Transverse colon (tissue), 4 donors: ENCODE results near the gene DENND1A. TPM values are rescaled to one million over a fixed set of nuclear protein-coding genes. Genes with fewer than 3 reads are reported as not detected.

Source experiments
- DNase-seq: peaks from one replicate; pipeline ENCODE4 v3.0.0-alpha.2; 2019
- H3K27ac ChIP-seq, 4 donors: fragments of 200-600 bp; sonication (generic); 2 replicates each; pipeline ENCODE4 v1.5.1; 2016 to 2018; ENCODE audit warnings: inconsistent platforms in 4 of 4
- H3K27me3 ChIP-seq: fragments of 200-600 bp; sonication (generic); 2 replicates; pipeline ENCODE4 v1.5.1; 2017; ENCODE audit warnings: inconsistent platforms
- H3K36me3 ChIP-seq, 4 donors: fragments of 200-600 bp; sonication (generic); 2 replicates each; pipeline ENCODE4 v1.5.1; 2017 to 2019; ENCODE audit warnings: inconsistent platforms in 4 of 4
- H3K4me1 ChIP-seq, 4 donors: fragments of 200-600 bp; sonication (generic); 2 replicates each; pipeline ENCODE4 v1.5.1; 2017 to 2020; ENCODE audit warnings: inconsistent platforms in 4 of 4
- H3K4me3 ChIP-seq, 4 donors: fragments of 200-600 bp; sonication (generic); 1 replicate in 1 of 4; 2 replicates in 3 of 4; pipeline versions ENCODE4 v1.5.1 to v1.6.1; 2017 to 2019; ENCODE audit warnings: inconsistent platforms in 4 of 4
- H3K9me3 ChIP-seq, 2 donors: fragments of 200-600 bp; sonication (generic); 2 replicates each; pipeline ENCODE4 v1.5.1; 2017 to 2019; ENCODE audit warnings: inconsistent platforms in 2 of 2
- CTCF ChIP-seq, 5 experiments: fragments of 200-600 bp in 3 of 5; fragments of 450-650 bp in 2 of 5; sonication (generic) in 3 of 5; IDR thresholded peaks; 1 replicate in 2 of 5; 2 replicates in 3 of 5; pipeline ENCODE4 v1.5.1; 2016 to 2017; ENCODE audit warnings: antibody characterized with exemption in 5 of 5, inconsistent platforms in 3 of 5, mild to moderate bottlenecking in 2 of 5, moderate library complexity in 1 of 5
- EP300 ChIP-seq: sonication (generic); formaldehyde crosslinking; IDR thresholded peaks from one replicate; pipeline ENCODE4 v1.6.1; 2017; ENCODE audit warnings: antibody characterized with exemption, low read depth
- POLR2A ChIP-seq: fragments of 450-650 bp; IDR thresholded peaks from one replicate; pipeline ENCODE4 v1.6.1; 2016; ENCODE audit warnings: antibody characterized with exemption, mild to moderate bottlenecking, moderate library complexity
- POLR2AphosphoS5 ChIP-seq, 3 donors: sonication (generic); formaldehyde crosslinking; IDR thresholded peaks; one replicate each; pipeline ENCODE4 v1.6.1; 2016; ENCODE audit warnings: antibody characterized with exemption in 3 of 3
- WGBS, 2 donors: methylation state at CpG; one replicate each; pipeline ENCODE4 v1.1.5; 2018; ENCODE audit warnings: low coverage in 1 of 2; 5-methylcytosine and 5-hydroxymethylcytosine counted together
- in situ Hi-C, 4 donors: fragments of 200-750 bp; cut with MboI; loops; one replicate each; pipeline versions ENCODE4 v1.15.0 to v1.15.1; 2017; ENCODE audit warnings: low sequenced_read_pairs in 3 of 4, low pct_ligation_motif_present in 1 of 4, low pct_unique_long_range_greater_than_20kb in 1 of 4
- intact Hi-C: fragments of 100-400 bp; cut with DNase I; formaldehyde crosslinking; loops from one replicate; pipeline ENCODE4 v1.15.1; 2023; ENCODE audit warnings: low total_unique reads
- total RNA-seq, 4 donors: library from RNA; depleted of rRNA; stranded (reverse); fragments of >200 nt; gene quantifications; one replicate each; pipeline ENCODE4 v1.1.0, GENCODE V29; 2016

Gene DENND1A
- total RNA-seq, 4 donors from 2014 or later: 12.5 to 78.6 (median 40.0) TPM

- no peak for DNase-seq
- 91 to 95% methylated on average over 9 of the region's 9 CpGs for WGBS, 2 donors
- in situ Hi-C loops (no loop called here), intact Hi-C loops (no loop called here)
- H3K27ac ChIP-seq: no peak overlapping the region
- no peaks in the 10 kb centered on the region for H3K36me3 ChIP-seq
- no peaks in the 10 kb centered on the region for H3K9me3 ChIP-seq
- no peak for TF ChIP-seq EP300
- TF ChIP-seq POLR2AphosphoS5 (IDR thresholded peaks at IDR 0.05): no peak
- no peak for TF ChIP-seq POLR2A
- TF ChIP-seq CTCF (IDR thresholded peaks at IDR 0.05): no peak
- H3K4me3 ChIP-seq: no peak overlapping the region
- H3K27me3 ChIP-seq: no peaks in the 10 kb centered on the region
- peaks cover 0 to 15% (median 0%) of the 10 kb centered on the region in 4 donors for H3K4me1 ChIP-seq
Observed at GRCh38 chr9:123864251-123864650, 65.7 kb downstream of the DENND1A start.

DNA sequence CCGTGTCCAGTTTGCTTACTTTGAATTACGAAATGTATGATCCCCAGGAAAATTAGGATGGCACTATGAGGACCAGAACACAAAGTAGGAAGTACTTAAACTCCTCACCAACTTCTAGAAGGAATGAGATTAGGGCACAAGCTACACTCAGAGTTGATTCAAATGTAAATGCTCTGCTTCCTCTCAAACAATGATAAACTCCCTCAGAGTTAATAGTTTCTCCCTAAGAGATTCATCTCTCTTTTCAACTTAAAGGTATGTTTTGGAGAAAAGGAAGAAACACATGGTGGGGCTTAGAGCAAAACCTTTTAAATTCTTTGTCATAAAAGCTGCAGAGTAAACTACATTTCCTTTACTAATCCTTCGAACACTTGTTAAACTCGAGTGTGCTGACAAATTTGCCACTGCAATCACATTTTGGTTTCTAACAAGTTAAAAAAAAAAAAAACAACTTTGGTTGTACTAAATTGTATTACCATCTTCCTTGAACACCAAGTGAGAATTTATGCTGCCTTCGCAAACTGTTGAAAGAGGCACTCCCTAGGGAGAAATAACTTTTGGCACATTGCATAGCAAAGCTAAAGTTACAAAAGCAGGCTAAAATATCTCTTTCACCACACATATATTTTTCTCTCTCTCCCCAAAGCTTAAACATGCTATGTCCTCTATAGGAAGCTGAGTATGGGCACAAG is 66.6 kb downstream of the DENND1A start:
- Histone ChIP-seq H3K36me3 (no peaks in the 10 kb centered on the region), H3K27me3 (no peaks in the 10 kb centered on the region), H3K9me3 (no peaks in the 10 kb centered on the region), H3K27ac (no peak overlapping the region), H3K4me3 (no peak overlapping the region), H3K4me1 (peaks cover 0 to 12% (median 0%) of the 10 kb centered on the region in 4 donors)
- WGBS, 2 donors: 79 to 89% methylated on average over 5 of the region's 5 CpGs
- DNase-seq: no peak
- TF ChIP-seq EP300 (no peak), POLR2AphosphoS5 (IDR thresholded peaks at IDR 0.05) (no peak), CTCF (IDR thresholded peaks at IDR 0.05) (no peak), POLR2A (no peak)
- intact Hi-C loops: no loop called here
- in situ Hi-C loops: no loop called here

GRCh38 chr9:123861756-123862120 is 68.2 kb downstream of the DENND1A start:
- no peaks in the 10 kb centered on the region for H3K27me3 ChIP-seq
- H3K27ac ChIP-seq: no peak overlapping the region
- H3K36me3 ChIP-seq: no peaks in the 10 kb centered on the region
- DNase-seq: no peak
- peaks cover 0 to 7% (median 0%) of the 10 kb centered on the region in 4 donors for H3K4me1 ChIP-seq
- in situ Hi-C loops: no loop called here
- H3K4me3 ChIP-seq: no peak overlapping the region
- TF ChIP-seq EP300 (no peak), POLR2AphosphoS5 (IDR thresholded peaks at IDR 0.05) (no peak), POLR2A (no peak), CTCF (IDR thresholded peaks at IDR 0.05) (no peak)
- 96% methylated on average over 2 of the region's 2 CpGs for WGBS, 2 donors
- H3K9me3 ChIP-seq: no peaks in the 10 kb centered on the region
- intact Hi-C loops: no loop called here

DNA sequence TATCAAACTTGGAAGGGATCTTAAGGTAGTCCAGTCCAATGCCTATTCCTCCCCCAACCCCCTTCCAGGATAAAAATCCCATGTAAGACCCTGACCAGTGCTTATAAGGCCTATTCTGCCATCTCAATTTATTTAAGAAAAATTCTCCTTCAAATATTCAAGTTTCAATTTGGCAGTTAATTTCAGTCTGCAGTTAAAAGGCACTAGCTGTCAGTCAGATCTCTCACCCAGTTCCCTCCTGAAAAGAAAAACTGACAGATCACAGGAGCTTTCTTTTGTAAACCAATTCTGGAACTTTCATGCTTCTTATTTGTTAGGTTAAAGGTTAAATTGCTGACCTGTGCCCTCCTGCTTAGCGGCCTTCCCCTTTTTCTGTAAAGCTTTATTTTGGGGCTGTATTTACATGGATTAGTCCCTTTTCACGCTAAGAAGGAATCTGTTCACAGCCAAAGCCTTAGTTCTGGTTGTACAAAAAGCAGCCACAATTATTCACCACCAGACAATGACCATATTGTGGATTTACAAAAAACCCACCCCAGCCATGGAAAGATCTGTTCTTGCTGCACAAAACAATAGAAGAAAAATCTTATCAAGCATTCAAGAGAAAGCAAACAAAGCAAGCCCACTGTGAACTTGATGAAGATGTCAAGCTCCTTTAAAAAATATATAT is 68.7 kb downstream of the DENND1A start:
- DNase-seq: no peak
- H3K27me3 ChIP-seq: no peaks in the 10 kb centered on the region
- H3K9me3 ChIP-seq: no peaks in the 10 kb centered on the region
- intact Hi-C loops (no loop called here), in situ Hi-C loops (no loop called here)
- no peak overlapping the region for H3K27ac ChIP-seq
- no peaks in the 10 kb centered on the region for H3K36me3 ChIP-seq
- no peak overlapping the region for H3K4me3 ChIP-seq
- H3K4me1 ChIP-seq: peaks cover 0 to 7% (median 0%) of the 10 kb centered on the region in 4 donors
- WGBS, 2 donors: 71 to 76% methylated on average over 2 of the region's 2 CpGs
- TF ChIP-seq POLR2AphosphoS5 (IDR thresholded peaks at IDR 0.05) (no peak), EP300 (no peak), POLR2A (no peak), CTCF (IDR thresholded peaks at IDR 0.05) (no peak)
